Measurements from ENCODE around the gene FNBP1.

The FNBP1 gene

DNA sequence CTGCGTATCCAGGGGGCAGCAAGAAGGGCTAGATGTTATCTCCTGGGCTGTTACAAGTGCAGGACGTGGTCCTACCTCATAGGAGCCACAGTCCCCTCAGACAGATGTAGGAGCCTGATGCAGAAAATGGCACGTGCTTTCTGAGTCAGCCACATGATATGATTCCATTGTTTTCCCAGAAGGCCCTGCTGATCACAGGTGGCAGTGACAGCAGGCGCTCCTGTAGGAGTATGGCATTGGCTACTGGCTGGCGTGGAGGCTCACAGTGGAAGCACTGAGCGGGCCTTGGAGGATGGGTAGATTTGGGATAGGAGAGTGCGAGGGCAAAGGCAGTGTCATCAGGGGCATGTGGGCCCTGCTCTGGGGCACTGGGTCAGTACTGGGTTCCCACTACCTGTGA lies 185.8 kb downstream of the FNBP1 start:
- H3K9me3 ChIP-seq (ENCODE audit: insufficient read depth, low read length): no peaks in the 10 kb centered on the region
- no peaks in the 10 kb centered on the region for H3F3A ChIP-seq (ENCODE audit: insufficient read depth)
- TF ChIP-seq CTCF (IDR thresholded peaks at IDR 0.05; ENCODE audit: insufficient read depth, low read length, poor library complexity, severe bottlenecking) (no peak), EZH2phosphoT487 (conservative IDR thresholded peaks at IDR 0.05; ENCODE audit: low read length) (no peak)
- no peak overlapping the region for H3K9ac ChIP-seq (ENCODE audit: low read length)
- no peaks in the 10 kb centered on the region for H3K27me3 ChIP-seq (ENCODE audit: low read length)
- no peaks in the 10 kb centered on the region for H4K20me1 ChIP-seq (ENCODE audit: low read depth, low read length)
- H3K9me2 ChIP-seq (replicated peaks; ENCODE audit: insufficient read depth, low read length): no peaks in the 10 kb centered on the region
- no peak overlapping the region for H3K4me3 ChIP-seq (ENCODE audit: insufficient read depth, low read length, poor library complexity, severe bottlenecking)
- no peak overlapping the region for H3K27ac ChIP-seq (ENCODE audit: low read depth, low read length)
- H2AFZ ChIP-seq (ENCODE audit: low read depth, low read length, severe bottlenecking): no peak overlapping the region
- no peaks in the 10 kb centered on the region for H3K79me2 ChIP-seq (ENCODE audit: insufficient read depth, low read length)
- no peaks in the 10 kb centered on the region for H3K36me3 ChIP-seq (ENCODE audit: low read length)
- H3K4me2 ChIP-seq (ENCODE audit: low read depth, low read length, poor library complexity, severe bottlenecking): no peak overlapping the region

DNA sequence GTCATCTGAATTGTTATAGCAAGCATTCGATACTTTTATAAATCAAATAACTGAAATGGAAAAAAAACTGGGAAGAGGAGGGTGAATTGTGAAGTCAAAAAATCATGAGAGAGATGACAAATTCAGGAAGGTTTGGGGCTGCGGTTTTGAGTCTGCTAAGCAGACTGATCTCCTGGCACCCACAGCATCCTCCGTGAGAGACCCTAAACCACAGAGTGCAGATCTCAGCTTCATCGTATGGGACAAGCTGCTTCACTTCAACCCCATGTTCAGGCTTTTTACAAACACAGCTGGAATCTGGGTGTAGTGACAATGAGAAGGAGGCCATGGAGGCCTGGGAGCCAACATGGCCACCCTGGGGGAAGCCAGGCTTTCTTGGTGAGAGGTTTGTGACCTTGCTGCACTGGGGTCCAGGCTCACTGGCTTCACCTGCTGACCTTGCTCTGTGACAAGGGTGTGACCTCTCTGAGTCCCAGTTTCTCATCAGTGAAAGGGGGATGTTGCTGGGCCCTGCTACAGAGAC lies 188.3 kb downstream of the FNBP1 start:
- no peaks in the 10 kb centered on the region for H3K9me2 ChIP-seq (replicated peaks; ENCODE audit: insufficient read depth, low read length)
- no peak overlapping the region for H2AFZ ChIP-seq (ENCODE audit: low read depth, low read length, severe bottlenecking)
- no peak overlapping the region for H3K9ac ChIP-seq (ENCODE audit: low read length)
- no peak overlapping the region for H3K4me3 ChIP-seq (ENCODE audit: insufficient read depth, low read length, poor library complexity, severe bottlenecking)
- no peak for TF ChIP-seq EZH2phosphoT487 (conservative IDR thresholded peaks at IDR 0.05; ENCODE audit: low read length)
- no peak for TF ChIP-seq CTCF (IDR thresholded peaks at IDR 0.05; ENCODE audit: insufficient read depth, low read length, poor library complexity, severe bottlenecking)
- no peaks in the 10 kb centered on the region for H3K79me2 ChIP-seq (ENCODE audit: insufficient read depth, low read length)
- H3K4me2 ChIP-seq (ENCODE audit: low read depth, low read length, poor library complexity, severe bottlenecking): no peak overlapping the region
- H3K9me3 ChIP-seq (ENCODE audit: insufficient read depth, low read length): no peaks in the 10 kb centered on the region
- no peak overlapping the region for H3K27ac ChIP-seq (ENCODE audit: low read depth, low read length)
- H3F3A ChIP-seq (ENCODE audit: insufficient read depth): no peaks in the 10 kb centered on the region
- H4K20me1 ChIP-seq (ENCODE audit: low read depth, low read length): no peaks in the 10 kb centered on the region
- H3K27me3 ChIP-seq (ENCODE audit: low read length): no peaks in the 10 kb centered on the region
- H3K36me3 ChIP-seq (ENCODE audit: low read length): no peaks in the 10 kb centered on the region

GRCh38 chr9:129853614-129854013 lies 189.4 kb downstream of the FNBP1 start:
- Histone ChIP-seq H4K20me1 (ENCODE audit: low read depth, low read length) (no peaks in the 10 kb centered on the region), H3K36me3 (ENCODE audit: low read length) (no peaks in the 10 kb centered on the region), H3K9me2 (replicated peaks; ENCODE audit: insufficient read depth, low read length) (no peaks in the 10 kb centered on the region), H3K9ac (ENCODE audit: low read length) (no peak overlapping the region), H3K27ac (ENCODE audit: low read depth, low read length) (no peak overlapping the region), H3K4me3 (ENCODE audit: insufficient read depth, low read length, poor library complexity, severe bottlenecking) (no peak overlapping the region), H3K4me2 (ENCODE audit: low read depth, low read length, poor library complexity, severe bottlenecking) (no peak overlapping the region), H2AFZ (ENCODE audit: low read depth, low read length, severe bottlenecking) (no peak overlapping the region), H3K79me2 (ENCODE audit: insufficient read depth, low read length) (no peaks in the 10 kb centered on the region), H3F3A (ENCODE audit: insufficient read depth) (no peaks in the 10 kb centered on the region), H3K27me3 (ENCODE audit: low read length) (no peaks in the 10 kb centered on the region), H3K9me3 (ENCODE audit: insufficient read depth, low read length) (no peaks in the 10 kb centered on the region)
- TF ChIP-seq CTCF (IDR thresholded peaks at IDR 0.05; ENCODE audit: insufficient read depth, low read length, poor library complexity, severe bottlenecking) (no peak), EZH2phosphoT487 (conservative IDR thresholded peaks at IDR 0.05; ENCODE audit: low read length) (no peak)
